ENCODE data around the gene SIGLEC6.

The SIGLEC6 gene

GRCh38 chr19:51531349-51532315 is at the start of gene SIGLEC6:
TSS of gene SIGLEC6 (minus strand) at chr19:51531670. CDS start at chr19:51531648, 22 bp downstream.
- no peak for DNase-seq (ENCODE audit: low read depth in 1 of 2, low spot score in 1 of 2)

- DNase-seq (ENCODE audit: low read depth in 1 of 2, low spot score in 1 of 2): no peak
These were observed 45.4 kb upstream of the SIGLEC6 start for GRCh38 chr19:51576850-51577249.

GRCh38 chr19:51573331-51573730 is 41.9 kb upstream of the SIGLEC6 start:
- DNase-seq (ENCODE audit: low read depth in 1 of 2, low spot score in 1 of 2): no peak

- DNase-seq (ENCODE audit: low read depth in 1 of 2, low spot score in 1 of 2): no peak
These were observed 41.4 kb upstream of the SIGLEC6 start for GRCh38 chr19:51572908-51573307.

- DNase-seq (ENCODE audit: low read depth in 1 of 2, low spot score in 1 of 2): no peak
These were observed 40.9 kb upstream of the SIGLEC6 start for GRCh38 chr19:51572410-51572809.

- no peak for DNase-seq (ENCODE audit: low read depth in 1 of 2, low spot score in 1 of 2)
These were observed 40.1 kb upstream of the SIGLEC6 start for GRCh38 chr19:51571599-51571998.

- peak; percentile 76 to 86 for DNase-seq (ENCODE audit: low read depth in 1 of 2, low spot score in 1 of 2)
These were observed 39.6 kb upstream of the SIGLEC6 start, which contains the start of gene ZNF175 for GRCh38 chr19:51570962-51571575. TSS of gene ZNF175 (plus strand) at chr19:51571283. CDS start at chr19:51573330, 2,047 bp downstream.

GRCh38 chr19:51568456-51568855 is 37.0 kb upstream of the SIGLEC6 start:
- DNase-seq (ENCODE audit: low read depth in 1 of 2, low spot score in 1 of 2): no peak

GRCh38 chr19:51567583-51567982 is 36.1 kb upstream of the SIGLEC6 start:
- no peak for DNase-seq (ENCODE audit: low read depth in 1 of 2, low spot score in 1 of 2)

GRCh38 chr19:51566489-51567100 is 35.1 kb upstream of the SIGLEC6 start:
- no peak for DNase-seq (ENCODE audit: low read depth in 1 of 2, low spot score in 1 of 2)

- no peak for DNase-seq (ENCODE audit: low read depth in 1 of 2, low spot score in 1 of 2)
These were observed 34.1 kb upstream of the SIGLEC6 start for GRCh38 chr19:51565583-51565982.

- DNase-seq (ENCODE audit: low read depth in 1 of 2, low spot score in 1 of 2): no peak
These were observed 33.3 kb upstream of the SIGLEC6 start for GRCh38 chr19:51564791-51565190.

- no peak for DNase-seq (ENCODE audit: low read depth in 1 of 2, low spot score in 1 of 2)
These were observed 28.9 kb upstream of the SIGLEC6 start for GRCh38 chr19:51560339-51560738.

GRCh38 chr19:51559240-51559639 is 27.8 kb upstream of the SIGLEC6 start:
- no peak for DNase-seq (ENCODE audit: low read depth in 1 of 2, low spot score in 1 of 2)

GRCh38 chr19:51552996-51553725 is 21.7 kb upstream of the SIGLEC6 start:
- DNase-seq (ENCODE audit: low read depth in 1 of 2, low spot score in 1 of 2): peak in 1 of 2 donors; percentile 12

GRCh38 chr19:51552608-51552995 is 21.1 kb upstream of the SIGLEC6 start:
- DNase-seq (ENCODE audit: low read depth in 1 of 2, low spot score in 1 of 2): no peak

GRCh38 chr19:51551673-51552432 is 20.4 kb upstream of the SIGLEC6 start:
- no peak for DNase-seq (ENCODE audit: low read depth in 1 of 2, low spot score in 1 of 2)

GRCh38 chr19:51550848-51551672 is 19.6 kb upstream of the SIGLEC6 start:
- DNase-seq (ENCODE audit: low read depth in 1 of 2, low spot score in 1 of 2): no peak

GRCh38 chr19:51549533-51550324 is 18.3 kb upstream of the SIGLEC6 start:
- no peak for DNase-seq (ENCODE audit: low read depth in 1 of 2, low spot score in 1 of 2)
